ENCODE measurements around the gene TESK2.
A peak's percentile ranks its signal among the peaks of the same experiment; 100 is the strongest.
"Not testable (repeated sequence)": the region's sequence is repeated elsewhere in the genome, so short reads cannot be mapped to it uniquely, and the experiment has no call there.

TESK2 gene

GRCh38 chr1:45364294-45364693, 126.7 kb downstream of the TESK2 start:
- no peak for DNase-seq

DNA sequence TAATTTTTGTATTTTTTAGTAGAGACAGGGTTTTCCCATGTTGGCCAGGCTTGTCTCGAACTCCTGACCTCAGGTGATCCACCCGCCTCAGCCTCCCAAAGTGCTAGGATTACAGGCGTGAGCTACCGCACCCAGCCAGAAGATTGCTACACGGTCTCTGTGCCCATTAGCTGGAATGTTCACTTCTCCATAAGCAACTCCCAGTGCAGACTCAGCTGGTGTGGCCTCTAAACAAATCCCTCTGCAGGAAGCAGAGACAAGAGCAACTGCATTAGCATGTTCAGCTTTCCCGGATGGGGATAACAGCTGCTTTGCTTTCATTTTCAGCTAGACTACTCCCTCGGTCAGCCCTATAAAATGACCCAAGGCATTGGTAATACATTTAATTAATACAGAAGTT, 130.0 kb downstream of the TESK2 start:
- not testable (repeated sequence) for DNase-seq

DNA sequence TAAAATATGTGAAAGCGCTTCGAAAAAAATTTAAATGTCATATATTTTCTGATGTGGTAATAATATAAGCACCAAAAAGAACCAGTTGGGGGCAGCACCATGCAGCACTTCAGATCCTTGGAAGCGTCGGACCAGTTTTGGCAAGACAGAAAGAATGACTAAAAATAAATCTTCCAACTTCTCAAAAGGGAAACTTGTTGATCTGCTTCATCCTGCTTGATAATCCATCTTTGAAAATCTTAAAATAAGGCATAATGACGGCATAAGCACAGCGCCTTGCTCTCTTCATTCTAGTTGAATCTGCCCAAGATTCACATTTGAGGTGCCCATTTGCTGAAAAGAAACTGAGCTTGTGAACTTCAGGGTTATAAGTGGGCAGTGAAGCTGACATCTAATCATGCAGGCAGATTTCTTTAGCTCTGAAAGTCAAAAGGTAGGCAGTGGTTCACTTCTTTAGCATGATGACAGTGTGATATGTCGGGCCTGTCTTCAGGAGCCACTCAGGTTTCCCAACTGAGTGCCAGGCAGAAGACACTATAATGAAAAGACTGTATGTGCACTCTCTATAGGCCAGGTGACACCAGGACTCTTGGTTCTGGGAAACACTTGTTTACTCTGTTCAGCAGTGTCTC, 131.0 kb downstream of the TESK2 start:
- peak; percentile 77 for DNase-seq

DNA sequence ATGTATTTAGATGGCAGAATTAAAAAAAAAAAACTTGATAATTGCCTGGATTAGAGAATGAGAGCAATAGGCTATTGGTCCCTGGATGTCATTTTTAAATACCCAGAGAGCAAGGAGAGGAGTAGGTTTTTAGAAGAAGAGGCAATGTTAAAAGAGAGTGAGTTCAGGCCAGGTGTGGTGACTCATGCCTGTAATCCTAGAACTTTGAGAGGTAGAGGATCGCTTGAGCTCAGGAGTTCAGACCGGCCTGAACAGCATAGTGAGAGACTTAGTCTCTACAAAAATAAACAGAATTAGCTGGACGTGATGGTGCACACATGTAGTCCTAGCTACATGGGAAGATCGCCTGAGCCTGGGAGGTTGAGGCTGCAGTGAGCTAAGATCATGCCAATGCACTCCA, 134.8 kb downstream of the TESK2 start:
- DNase-seq = no peak

DNA sequence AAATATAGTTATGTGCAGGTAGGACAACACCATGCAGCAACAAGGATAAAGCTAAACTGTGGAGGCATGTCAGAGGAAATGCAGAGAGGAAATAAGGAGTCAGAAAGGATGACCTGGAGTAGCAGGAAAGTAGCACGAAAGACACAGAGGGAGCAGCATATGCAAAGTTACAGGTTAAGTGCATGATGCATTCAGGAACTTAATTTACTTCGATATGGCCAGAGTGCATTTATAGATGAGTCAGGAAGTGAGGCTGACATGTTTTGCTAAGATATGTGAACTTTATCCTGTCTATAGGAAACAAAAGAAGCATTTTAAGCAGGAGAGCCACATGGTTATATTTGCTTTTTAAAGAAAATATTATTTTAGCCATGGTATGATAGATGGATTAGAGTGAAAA, 135.3 kb downstream of the TESK2 start:
- DNase-seq = no peak

DNA sequence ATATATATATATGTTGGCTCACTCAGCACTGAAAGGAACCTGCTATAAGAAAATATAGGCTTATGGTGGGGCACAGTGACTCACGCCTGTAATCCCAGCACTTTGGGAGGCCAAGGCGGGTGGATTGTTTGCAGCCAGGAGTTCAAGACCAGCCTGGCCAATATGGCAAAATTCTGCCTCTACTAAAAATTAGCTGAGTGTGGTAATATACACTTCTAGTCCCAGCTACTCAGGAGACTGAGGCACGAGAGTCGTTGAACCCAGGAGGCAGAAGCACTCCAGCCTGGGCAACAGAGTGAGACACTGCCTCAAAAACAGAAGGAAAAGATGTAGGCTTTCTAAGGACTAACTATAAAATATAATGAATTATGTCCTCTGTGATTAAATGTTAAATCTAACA, 136.1 kb downstream of the TESK2 start:
- no peak for DNase-seq

DNA sequence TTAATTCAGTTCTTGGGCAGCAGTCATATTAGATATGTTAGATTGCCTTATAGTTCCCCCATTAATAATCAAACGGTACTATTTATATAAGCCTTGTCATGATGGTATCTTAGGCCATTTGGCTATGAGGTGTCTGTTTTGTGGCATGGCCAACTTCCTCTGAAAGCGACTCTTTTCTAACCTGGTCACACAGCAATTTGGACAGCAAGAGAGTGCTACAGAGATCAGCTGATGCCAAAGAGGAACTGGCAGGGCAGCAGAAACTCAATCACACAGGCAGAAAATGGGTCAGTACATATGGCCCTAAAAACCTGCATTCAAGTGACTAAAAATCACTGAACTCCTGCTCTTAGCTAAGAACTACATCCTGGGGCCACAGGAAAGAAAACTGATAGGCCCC, 137.3 kb downstream of the TESK2 start:
- DNase-seq = no peak

DNA sequence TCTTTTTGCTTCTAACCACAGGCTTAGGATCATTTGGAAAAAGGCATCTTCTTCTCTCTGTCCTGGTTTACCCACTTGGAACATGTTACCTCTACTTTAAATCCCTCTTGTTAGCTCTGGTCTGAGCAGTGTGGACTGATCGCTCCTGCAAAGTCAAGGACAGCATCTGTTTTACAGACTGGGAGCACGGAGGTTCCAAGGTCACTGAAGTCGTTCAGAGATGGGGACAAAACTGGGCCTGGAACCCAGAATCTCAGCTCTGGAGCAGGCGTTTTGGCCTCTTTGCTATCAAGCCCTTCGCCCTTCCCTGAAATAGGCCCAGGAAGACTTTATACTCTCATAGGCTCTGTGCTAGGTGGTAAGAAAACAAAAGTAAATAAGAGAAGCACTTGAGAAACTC, 139.5 kb downstream of the TESK2 start:
- no peak for DNase-seq

DNA sequence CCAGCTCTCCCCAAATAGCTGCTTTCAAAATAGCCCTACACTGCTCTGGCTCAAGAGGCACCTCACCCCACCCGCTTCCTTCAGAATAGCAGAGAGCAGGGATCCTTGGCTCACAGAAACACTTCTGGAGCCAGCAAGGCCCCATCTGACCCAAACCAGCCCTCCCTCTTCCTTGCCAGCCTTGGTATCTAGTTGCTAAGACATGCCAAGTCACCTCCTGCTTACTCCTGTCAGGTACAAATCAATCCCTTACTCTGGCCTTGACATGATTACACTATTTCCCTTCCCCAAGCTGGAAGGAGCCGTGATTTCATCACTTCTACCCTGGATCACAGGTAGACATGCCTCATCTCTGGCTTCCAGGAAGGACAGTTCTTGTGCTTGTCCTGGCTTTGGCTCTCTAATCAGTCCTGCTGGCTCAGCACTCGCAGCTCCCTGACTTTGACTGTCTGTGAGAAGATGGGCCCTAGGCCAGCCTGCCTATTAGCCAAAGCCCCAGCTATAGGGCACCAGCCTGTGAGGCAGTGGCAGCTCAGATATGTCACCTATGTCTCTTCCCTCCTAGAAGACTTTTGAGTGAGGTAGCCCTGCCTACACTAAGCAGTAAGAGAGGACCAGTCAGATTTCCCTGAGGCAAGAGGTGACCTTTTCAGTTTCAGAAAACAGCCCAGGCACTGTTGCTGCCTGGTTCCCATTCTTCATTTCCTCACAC, 141.8 kb downstream of the TESK2 start:
- DNase-seq = no peak

DNA sequence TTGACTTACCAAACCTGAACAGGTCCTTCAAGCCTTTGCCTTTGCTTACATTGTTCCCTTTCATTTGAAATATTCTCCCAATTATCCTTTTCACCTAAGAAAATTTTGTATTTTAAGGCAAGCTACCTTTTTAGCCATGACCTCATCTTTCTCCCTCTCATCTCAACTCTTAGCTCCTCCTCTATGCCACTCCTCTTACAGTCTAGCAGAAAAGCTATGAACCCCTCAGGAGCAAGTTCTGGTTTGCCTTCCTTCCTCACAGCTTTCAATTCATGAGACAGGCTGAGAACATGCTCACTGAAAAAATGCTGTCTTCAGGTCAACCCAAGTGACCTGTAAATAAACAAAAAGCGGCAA, 142.4 kb downstream of the TESK2 start:
- no peak for DNase-seq

DNA sequence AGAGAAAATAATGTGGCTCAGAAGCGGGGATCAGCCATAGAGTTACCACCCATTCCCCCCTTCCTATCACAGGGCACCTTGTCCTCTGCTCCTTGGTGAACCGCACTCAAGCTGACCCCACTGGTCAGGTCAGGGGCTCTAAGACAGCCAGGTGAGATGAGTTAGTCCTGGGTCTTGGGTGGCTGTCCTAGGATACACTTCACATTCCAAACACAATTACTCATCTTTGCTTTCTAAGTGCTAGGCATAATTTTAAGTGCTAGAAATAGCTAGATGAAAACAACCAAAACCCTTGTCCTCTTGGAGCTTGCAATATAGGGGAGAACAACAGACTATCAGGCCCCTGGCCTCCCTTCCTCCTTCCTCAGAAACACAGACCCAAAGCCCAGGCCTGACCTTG, 142.9 kb downstream of the TESK2 start:
- no peak for DNase-seq

DNA sequence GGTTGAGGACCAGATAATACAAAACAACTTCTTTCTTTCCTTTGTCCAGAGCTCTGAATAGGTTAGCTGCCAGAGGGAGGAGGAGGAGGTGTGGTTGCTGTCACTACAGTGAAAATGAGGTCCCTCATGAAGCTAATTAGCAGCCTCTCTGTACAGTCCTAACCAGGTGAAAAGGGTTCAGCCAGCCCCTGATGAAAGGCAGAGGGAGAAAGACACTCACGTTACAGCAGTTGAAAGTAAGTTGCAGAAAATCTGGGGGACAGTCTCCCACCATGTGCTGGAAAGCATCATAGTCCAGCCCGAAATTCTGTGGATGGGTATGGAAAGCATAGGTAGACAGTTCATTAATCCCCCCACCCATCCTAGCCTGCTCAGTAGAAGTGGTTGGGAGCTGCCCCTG, 144.5 kb downstream of the TESK2 start:
- no peak for DNase-seq

DNA sequence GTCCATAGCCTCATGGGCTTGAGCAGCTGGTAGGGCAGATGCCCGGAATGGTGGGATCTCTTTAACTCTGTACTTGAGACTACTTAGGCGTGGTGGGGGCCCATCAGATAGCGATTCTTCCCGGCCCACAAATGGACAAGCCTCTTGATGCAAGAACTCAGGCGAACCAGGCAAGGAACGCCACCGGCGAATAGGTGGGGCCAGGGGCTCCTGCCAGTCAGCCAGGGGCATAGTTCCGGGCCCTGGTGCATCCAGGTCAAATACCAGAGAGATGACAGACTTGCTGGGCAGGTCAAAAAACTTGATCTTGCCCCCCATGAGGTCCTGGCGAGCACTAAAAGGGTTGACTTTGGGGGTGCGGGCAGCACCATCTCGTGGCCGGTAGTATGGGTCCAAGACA, 145.9 kb downstream of the TESK2 start:
- DNase-seq = no peak

DNA sequence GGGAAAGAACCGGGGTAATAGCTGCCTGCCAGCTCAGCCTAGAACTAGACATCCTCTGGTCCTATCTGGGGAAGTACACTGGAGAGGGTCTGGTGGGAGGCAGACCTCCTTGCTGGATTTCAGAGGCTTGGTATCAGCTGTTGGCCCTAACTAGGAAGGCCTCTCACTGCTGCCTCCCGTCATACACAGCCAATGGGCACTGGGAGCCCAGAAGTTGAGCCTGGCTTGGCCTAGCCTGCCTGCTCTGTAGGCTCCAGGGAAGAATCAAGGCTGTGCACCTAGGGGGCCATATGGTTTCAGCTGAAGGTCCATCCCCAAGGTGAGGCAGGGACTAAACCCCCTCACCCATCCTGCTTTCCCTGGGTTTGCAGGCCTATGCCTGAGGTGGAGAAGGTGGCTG, 146.5 kb downstream of the TESK2 start:
- DNase-seq = no peak

DNA sequence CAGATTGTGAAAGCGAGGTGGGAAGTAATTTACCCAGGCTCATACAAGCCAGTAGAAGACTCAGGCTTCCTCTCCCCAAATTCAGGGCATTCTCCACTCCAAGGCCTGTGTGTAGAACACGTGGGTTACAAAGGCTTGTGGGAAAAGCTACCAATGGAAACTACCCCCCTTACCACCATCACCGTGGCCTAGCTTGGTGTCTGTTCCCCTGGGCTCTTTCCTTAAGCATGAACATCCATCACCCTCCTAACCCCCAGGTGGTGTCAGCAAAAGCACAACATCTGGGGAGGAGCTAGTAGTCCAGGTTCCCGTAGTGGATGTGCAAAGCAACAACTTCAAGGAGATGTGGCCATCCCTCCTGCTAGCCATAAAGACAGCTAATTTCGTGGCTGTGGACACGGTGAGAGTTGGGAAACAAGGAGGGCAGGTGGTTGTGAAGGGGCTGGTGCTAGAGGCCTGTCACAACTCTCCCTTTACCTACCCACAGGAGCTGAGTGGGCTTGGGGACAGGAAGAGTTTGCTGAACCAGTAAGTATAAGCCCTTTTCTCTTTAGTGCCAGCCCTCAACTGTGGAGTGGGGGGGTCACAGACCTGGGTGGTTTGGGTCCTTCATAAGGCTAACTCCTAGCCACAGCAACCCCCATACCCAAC, 150.0 kb downstream of the TESK2 start:
- DNase-seq = peak; percentile 66

DNA sequence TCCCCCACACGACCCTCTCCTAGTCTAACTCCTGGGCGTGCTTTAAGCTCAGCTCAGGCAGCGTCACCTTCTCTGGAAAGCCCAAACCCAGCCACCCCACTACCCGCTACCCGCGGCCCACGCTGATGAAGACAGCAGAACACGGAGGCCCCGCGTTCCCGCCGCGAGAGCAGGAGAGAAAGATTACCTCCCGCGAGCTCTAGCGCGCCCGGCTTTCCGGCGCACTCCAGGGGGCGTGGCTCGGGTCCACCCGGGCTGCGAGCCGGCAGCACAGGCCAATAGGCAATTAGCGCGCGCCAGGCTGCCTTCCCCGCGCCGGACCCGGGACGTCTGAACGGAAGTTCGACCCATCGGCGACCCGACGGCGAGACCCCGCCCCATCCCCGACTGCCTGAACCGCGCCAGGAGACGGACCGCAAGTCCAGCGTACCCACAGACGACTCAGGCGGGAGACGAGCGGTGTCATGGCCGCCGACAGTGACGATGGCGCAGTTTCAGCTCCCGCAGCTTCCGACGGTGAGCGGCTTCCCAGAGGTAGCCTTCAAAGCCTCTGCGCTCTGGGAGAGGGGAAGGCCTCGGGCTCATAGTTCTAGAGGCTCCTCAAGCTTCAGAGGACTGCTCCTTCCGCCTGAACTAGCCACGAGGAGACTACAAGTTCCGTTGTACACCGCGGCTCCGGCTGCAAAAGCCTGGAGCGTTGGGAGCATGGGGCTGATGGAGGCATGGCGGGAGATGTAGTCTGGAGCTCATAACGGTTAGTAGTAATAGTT, 151.0 kb downstream of the TESK2 start, which contains the start of the genes MUTYH and TOE1:
MUTYH (minus strand) TSS at position 652 of the 770 bp plus-strand sequence. CDS start 5,935 bp downstream, outside the sequence.
TOE1 (plus strand) TSS at position 382 of the 770 bp plus-strand sequence; CDS start at position 465, 83 bp downstream.
- DNase-seq = peak; percentile 97

DNA sequence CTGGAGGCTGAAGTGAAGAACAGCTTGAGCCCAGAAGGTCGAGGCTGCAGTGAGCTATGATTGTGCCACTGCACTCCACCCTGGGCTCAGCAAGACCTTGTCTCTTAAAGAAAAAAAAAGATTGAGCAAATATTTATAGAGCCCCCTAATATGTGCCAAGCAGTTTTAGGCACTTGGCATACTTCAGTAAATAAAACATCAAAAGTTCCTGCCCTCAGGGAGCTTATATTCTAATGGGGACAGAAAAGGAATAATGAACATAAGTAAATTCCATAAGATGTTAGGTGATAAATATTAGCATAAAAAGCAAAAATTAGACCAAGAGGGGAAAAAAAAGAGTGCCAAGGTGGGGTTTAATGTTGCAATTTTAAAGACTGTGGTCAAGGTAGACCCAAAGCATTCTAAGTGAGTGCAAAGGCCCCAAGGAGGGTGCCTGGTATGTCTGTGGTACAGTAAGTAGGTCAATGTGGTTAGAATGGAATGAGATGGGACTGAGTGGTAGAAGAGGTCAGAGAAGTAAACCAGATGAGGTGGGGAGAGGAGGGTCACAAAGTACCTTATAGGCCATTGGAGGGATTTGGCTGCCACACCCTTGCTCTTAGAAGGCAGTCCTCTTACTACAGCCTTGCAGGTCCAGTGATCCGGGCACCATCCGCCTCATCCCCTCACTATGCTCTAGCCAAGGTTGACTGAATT, 153.2 kb downstream of the TESK2 start:
- no peak for DNase-seq

DNA sequence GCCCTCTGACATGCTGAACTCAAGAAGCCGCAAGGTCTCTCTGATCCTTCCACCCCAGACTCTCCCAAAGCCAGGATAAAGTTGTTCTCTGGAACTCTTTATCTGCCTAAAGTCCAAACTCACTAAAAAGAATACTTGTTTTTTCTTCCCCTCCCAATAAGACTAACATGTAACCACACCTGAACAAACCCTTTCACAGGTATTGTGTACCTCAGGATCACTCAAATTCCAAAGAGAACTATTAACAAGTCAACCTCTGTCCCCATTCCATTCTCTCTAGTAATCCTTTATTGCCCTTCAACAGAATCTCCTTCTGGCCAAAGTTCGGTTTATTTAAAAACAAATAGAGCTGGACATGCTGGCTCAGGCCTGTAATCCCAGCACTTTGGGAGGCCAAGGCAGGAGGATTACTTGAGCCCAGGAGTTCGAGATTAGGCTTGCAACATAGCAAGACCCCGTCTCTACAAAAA, 155.1 kb downstream of the TESK2 start:
- no peak for DNase-seq

DNA sequence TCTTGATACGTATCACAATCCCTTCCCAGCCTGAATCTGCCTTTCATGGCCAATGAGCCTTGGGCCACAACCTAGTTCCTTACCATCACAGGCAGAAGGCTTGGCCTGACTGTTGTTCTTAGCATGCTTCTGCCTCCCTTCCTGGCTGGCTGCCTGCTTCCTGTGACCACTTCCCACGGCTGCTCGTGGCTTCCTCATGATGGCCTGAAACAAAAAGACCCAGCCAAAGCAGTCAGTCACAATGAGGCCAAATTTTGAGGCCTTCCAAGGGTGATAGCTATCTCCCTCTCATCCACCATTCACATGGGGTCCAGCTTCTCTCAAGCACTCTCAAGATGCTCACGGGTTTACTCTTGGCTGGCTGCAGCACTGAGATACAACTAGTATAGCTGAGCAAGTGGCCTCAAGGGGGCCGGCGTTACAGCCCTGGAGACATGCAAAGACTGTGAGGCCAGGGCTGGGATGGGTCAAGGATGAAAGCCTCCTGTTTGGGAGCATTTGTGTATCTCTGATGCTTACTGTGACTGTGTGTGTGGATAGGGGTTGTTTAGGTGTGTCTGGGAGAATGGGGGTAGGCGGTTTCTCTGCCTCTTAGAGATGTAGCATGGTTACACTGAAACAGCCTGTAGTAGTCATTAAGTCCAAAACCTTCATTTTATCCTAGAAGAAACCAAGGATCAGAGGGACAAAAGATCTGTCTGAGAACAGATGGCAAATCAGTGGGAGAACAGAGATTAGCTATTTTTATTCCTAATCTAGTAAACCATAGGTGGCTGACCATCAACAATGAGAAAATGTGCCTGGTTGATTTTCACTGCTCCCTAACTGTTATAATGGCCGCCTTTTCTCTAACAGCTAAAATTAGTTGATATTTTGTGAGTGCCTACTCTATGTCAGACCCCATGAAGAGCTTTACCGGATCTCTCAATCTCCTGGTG, 156.4 kb downstream of the TESK2 start:
- no peak for DNase-seq

DNA sequence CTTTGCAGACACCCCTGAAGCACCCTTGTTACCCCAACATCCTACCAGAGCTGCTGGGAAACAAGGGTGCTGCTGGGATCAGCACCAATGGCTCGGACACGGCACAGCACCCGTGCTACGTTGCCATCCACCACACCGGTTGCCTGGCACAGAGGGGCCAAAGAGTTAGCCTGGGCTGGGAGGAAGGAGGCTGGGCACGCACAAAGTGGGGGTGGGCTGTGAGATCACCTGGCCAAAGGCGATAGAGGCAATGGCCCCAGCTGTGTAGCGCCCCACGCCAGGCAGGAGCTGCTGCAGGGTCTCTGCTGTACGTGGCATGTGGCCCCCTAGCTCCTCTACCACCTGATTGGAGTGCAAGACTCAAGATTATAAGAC, 158.6 kb downstream of the TESK2 start:
- DNase-seq = no peak

Measured in activated effector memory CD4-positive, alpha-beta T cell treated with anti-CD3 and anti-CD28 coated beads, Interleukin-2, amount 50 U/mL, for 16 hours (primary cell).